CD14-positive monocyte (primary cell): ENCODE measurements around the gene NUMBL. TPM values are rescaled to one million over a fixed set of nuclear protein-coding genes. Genes with fewer than 3 reads are reported as not detected.

ENCODE experiments used
- DNase-seq, 3 donors: peaks; one replicate each; pipeline ENCODE4 v3.0.0-alpha.2; 2011 to 2022
- H2AFZ ChIP-seq: 2 replicates; pipeline ENCODE4 v1.6.0; 2012; ENCODE audit warnings: mild to moderate bottlenecking, low read depth, low read length, inconsistent platforms; ENCODE audit not compliant: insufficient read depth, poor library complexity, severe bottlenecking
- H3K27ac ChIP-seq, 2 donors: 1 replicate in 1 of 2; 2 replicates in 1 of 2; pipeline ENCODE4 v1.5.1; 2012 to 2013; ENCODE audit warnings: low read length in 2 of 2, control low read depth in 1 of 2, inconsistent platforms in 1 of 2, low read depth in 1 of 2, mild to moderate bottlenecking in 1 of 2
- H3K27me3 ChIP-seq, 2 donors: one replicate each; pipeline versions ENCODE4 v1.6.0 to v1.6.1; 2011 to 2013; ENCODE audit warnings: low read length in 2 of 2; ENCODE audit not compliant: control insufficient read depth in 2 of 2, insufficient read depth in 2 of 2
- H3K36me3 ChIP-seq, 2 donors: replicated peaks in 1 of 2; 1 replicate in 1 of 2; 2 replicates in 1 of 2; pipeline versions ENCODE4 v1.5.1 to v1.6.1; 2012 to 2013; ENCODE audit warnings: low read length in 2 of 2, control low read depth in 1 of 2, inconsistent platforms in 1 of 2, mild to moderate bottlenecking in 1 of 2; ENCODE audit not compliant: insufficient read depth in 2 of 2, control insufficient read depth in 1 of 2
- H3K4me1 ChIP-seq, 2 donors: 1 replicate in 1 of 2; 2 replicates in 1 of 2; pipeline versions ENCODE4 v1.5.1 to v1.6.1; 2012 to 2013; ENCODE audit warnings: low read length in 2 of 2, control low read depth in 1 of 2, inconsistent platforms in 1 of 2, mild to moderate bottlenecking in 1 of 2, moderate library complexity in 1 of 2; ENCODE audit not compliant: insufficient read depth in 2 of 2, control insufficient read depth in 1 of 2
- H3K4me2 ChIP-seq: replicated peaks from 2 replicates; pipeline ENCODE3; 2012; ENCODE audit warnings: low read length, moderate library complexity, mild to moderate bottlenecking; ENCODE audit not compliant: poor library complexity, severe bottlenecking; ENCODE audit errors: extremely low read depth
- H3K4me3 ChIP-seq, 3 experiments: fragments of 200-600 bp in 1 of 3; sonication (generic) in 1 of 3; replicated peaks in 1 of 3; 1 replicate in 2 of 3; 2 replicates in 1 of 3; pipeline ENCODE4 v1.5.1; 2011 to 2013; ENCODE audit warnings: low read length in 3 of 3, mild to moderate bottlenecking in 3 of 3, control low read depth in 2 of 3, low read depth in 2 of 3, inconsistent platforms in 1 of 3, moderate library complexity in 1 of 3
- H3K79me2 ChIP-seq: 2 replicates; pipeline ENCODE4 v1.6.0; 2012; ENCODE audit warnings: mild to moderate bottlenecking, control low read depth, inconsistent platforms, low read length, moderate library complexity; ENCODE audit not compliant: insufficient read depth
- H3K9ac ChIP-seq: 2 replicates; pipeline ENCODE4 v1.6.0; 2017; ENCODE audit warnings: low read length, mild to moderate bottlenecking; ENCODE audit not compliant: insufficient read depth, poor library complexity, severe bottlenecking
- H3K9me3 ChIP-seq, 2 donors: replicated peaks in 1 of 2; 1 replicate in 1 of 2; 2 replicates in 1 of 2; pipeline versions ENCODE4 v1.5.1 to v1.6.1; 2012 to 2013; ENCODE audit warnings: low read length in 2 of 2, control low read depth in 1 of 2; ENCODE audit not compliant: control insufficient read depth in 1 of 2, insufficient read depth in 1 of 2
- H4K20me1 ChIP-seq: 2 replicates; pipeline ENCODE4 v1.6.0; 2012; ENCODE audit warnings: mild to moderate bottlenecking, low read length, control low read depth, moderate library complexity; ENCODE audit not compliant: insufficient read depth
- H3K27ac Mint-ChIP-seq, 7 donors: one replicate each; pipeline ENCODE4 v1.8.0; 2020; ENCODE audit warnings: mild to moderate bottlenecking in 7 of 7, mixed read lengths in 7 of 7, moderate library complexity in 6 of 7, inconsistent platforms in 2 of 7
- H3K27me3 Mint-ChIP-seq, 3 donors: one replicate each; pipeline ENCODE4 v1.8.0; 2021 to 2022; ENCODE audit warnings: low read depth in 3 of 3, mild to moderate bottlenecking in 3 of 3, mixed read lengths in 3 of 3, moderate library complexity in 3 of 3, inconsistent platforms in 1 of 3
- H3K36me3 Mint-ChIP-seq, 2 donors: one replicate each; pipeline ENCODE4 v1.8.0; 2020; ENCODE audit warnings: mixed read lengths in 2 of 2, inconsistent platforms in 1 of 2, mild to moderate bottlenecking in 1 of 2
- H3K4me1 Mint-ChIP-seq: one replicate; pipeline ENCODE4 v1.8.0; 2020; ENCODE audit warnings: mild to moderate bottlenecking, mixed read lengths
- H3K4me3 Mint-ChIP-seq, 2 donors: one replicate each; pipeline ENCODE4 v1.8.0; 2020; ENCODE audit warnings: mild to moderate bottlenecking in 2 of 2, mixed read lengths in 2 of 2, moderate library complexity in 1 of 2
- H3K9me3 Mint-ChIP-seq, 7 donors: one replicate each; pipeline ENCODE4 v1.8.0; 2020 to 2022; ENCODE audit warnings: mixed read lengths in 7 of 7, mild to moderate bottlenecking in 6 of 7, moderate library complexity in 6 of 7, inconsistent platforms in 2 of 7
- WGBS: methylation state at CpG from one replicate; pipeline ENCODE4 v1.1.5; 2013; ENCODE audit warnings: missing lambda C conversion rate; ENCODE audit not compliant: insufficient coverage; 5-methylcytosine and 5-hydroxymethylcytosine counted together
- intact Hi-C, 2 donors: fragments of 100-400 bp; cut with micrococcal nuclease; formaldehyde crosslinking; loops; one replicate each; pipeline versions ENCODE4 v1.15.0 to v1.15.1; 2023
- polyA plus RNA-seq, 3 donors: library from polyadenylated mRNA; depleted of rRNA in 1 of 3; unstranded in 2 of 3; stranded (reverse) in 1 of 3; fragments of 300-500 nt in 2 of 3; fragments of >200 nt in 1 of 3; fragmentation: Illumina TruSeq in 2 of 3; gene quantifications; 1 replicate in 2 of 3; 2 replicates in 1 of 3; pipeline ENCODE4 v1.2.3, GENCODE V29; 2012 to 2021
- TF ChIP-seq, protein P1 (sequence below): fragments of 200-600 bp; IDR thresholded peaks from one replicate; pipeline ENCODE4 v1.8.0; 2022; ENCODE audit warnings: antibody characterized with exemption, mild to moderate bottlenecking

The NUMBL gene
- polyA plus RNA-seq, 3 donors, result 0.12 to 7.2 (median 0.45) TPM

DNA sequence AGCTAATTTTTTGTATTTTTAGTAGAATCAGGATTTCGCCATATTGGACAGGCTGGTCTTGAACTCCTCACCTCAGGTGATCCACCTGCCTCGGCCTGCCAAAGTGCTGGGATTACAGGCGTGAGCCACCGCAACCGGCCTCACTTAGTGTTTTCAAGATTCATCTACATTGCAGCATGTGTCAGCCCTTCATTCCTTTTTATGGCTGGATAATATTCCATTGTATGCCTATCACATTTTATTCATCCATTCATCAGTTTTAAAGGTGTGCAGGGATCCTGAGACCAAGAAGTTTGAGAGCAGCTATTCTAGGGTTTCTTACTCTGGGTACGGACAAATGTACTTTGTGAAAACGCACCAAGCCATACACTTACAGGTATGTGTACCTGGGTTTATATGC is 17.2 kb upstream of the NUMBL start:
- Histone ChIP-seq H3K4me1 (no peaks in the 10 kb centered on the region), H3K27me3 (no peaks in the 10 kb centered on the region), H3K27ac (no peak overlapping the region), H3K36me3 (peaks cover 63 to 90% of the 10 kb centered on the region in 2 donors), H3K9me3 (no peaks in the 10 kb centered on the region), H2AFZ (no peak overlapping the region), H3K4me3 (no peak overlapping the region), H4K20me1 (no peaks in the 10 kb centered on the region), H3K9ac (no peak overlapping the region), H3K4me2 (no peak overlapping the region), H3K79me2 (no peaks in the 10 kb centered on the region)
- peaks cover 8% of the 10 kb centered on the region for H3K4me1 Mint-ChIP-seq
- peak overlapping the region in 1 of 7 donors; percentile 40 for H3K27ac Mint-ChIP-seq
- TF ChIP-seq, protein P1, sequence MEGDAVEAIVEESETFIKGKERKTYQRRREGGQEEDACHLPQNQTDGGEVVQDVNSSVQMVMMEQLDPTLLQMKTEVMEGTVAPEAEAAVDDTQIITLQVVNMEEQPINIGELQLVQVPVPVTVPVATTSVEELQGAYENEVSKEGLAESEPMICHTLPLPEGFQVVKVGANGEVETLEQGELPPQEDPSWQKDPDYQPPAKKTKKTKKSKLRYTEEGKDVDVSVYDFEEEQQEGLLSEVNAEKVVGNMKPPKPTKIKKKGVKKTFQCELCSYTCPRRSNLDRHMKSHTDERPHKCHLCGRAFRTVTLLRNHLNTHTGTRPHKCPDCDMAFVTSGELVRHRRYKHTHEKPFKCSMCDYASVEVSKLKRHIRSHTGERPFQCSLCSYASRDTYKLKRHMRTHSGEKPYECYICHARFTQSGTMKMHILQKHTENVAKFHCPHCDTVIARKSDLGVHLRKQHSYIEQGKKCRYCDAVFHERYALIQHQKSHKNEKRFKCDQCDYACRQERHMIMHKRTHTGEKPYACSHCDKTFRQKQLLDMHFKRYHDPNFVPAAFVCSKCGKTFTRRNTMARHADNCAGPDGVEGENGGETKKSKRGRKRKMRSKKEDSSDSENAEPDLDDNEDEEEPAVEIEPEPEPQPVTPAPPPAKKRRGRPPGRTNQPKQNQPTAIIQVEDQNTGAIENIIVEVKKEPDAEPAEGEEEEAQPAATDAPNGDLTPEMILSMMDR, result no peak
- DNase-seq, result no peak
- peaks cover 75 to 97% of the 10 kb centered on the region in 2 donors for H3K36me3 Mint-ChIP-seq
- no CpG with 5 or more reads among the region's 7 CpGs for WGBS
- no peak overlapping the region for H3K4me3 Mint-ChIP-seq
- H3K27me3 Mint-ChIP-seq, result peaks cover 0 to 1% (median 1%) of the 10 kb centered on the region in 3 donors
- intact Hi-C loops, result no loop called here
- H3K9me3 Mint-ChIP-seq, result no peaks in the 10 kb centered on the region

DNA sequence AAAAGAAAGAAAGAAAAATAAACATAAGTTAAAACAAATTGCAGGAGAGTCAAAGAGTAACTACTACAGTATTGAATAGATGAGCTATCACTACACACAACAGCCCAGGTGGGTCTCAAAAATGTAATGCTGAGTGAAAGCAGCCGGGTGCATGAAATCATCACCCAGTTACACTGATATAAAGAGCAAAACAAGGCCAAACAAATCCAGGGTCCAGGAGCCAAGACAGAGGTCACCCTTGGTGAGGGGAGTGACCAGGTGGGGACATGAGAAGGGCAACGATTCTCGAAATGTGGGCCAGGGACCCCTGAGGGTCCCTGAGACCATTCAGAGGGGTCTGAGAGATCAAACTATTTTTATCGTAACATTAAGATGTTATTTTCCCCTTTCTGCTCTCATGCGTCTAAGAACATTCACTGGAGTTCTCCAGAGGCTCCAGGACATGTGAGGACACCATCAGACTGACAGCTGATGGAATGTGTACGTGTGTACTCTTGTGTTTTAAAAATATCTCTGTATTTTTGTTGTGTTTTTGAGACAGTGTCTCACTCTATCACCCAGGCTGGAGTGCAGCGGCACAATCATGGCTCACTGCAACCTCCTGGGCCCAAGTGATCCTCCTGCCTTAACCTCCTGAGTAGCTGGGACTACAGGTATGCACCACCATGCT is 15.6 kb upstream of the NUMBL start:
- WGBS, result 100% methylated on average over 2 of the region's 7 CpGs

More for the DNA sequence above, 15.6 kb upstream of the NUMBL start:
- peaks cover 0 to 1% (median 0%) of the 10 kb centered on the region in 3 donors for H3K27me3 Mint-ChIP-seq
- H3K9me3 ChIP-seq, result no peaks in the 10 kb centered on the region
- H3K4me1 Mint-ChIP-seq, result peaks cover 5% of the 10 kb centered on the region
- intact Hi-C loops, result no loop called here
- no peak overlapping the region for H3K4me3 ChIP-seq
- peaks cover 78 to 95% of the 10 kb centered on the region in 2 donors for H3K36me3 ChIP-seq
- no peak overlapping the region for H3K4me3 Mint-ChIP-seq
- TF ChIP-seq, protein P1, result no peak
- no peak overlapping the region for H3K27ac Mint-ChIP-seq
- no peaks in the 10 kb centered on the region for H3K27me3 ChIP-seq
- H2AFZ ChIP-seq, result no peak overlapping the region
- H3K4me1 ChIP-seq, result no peaks in the 10 kb centered on the region
- H4K20me1 ChIP-seq, result no peaks in the 10 kb centered on the region
- H3K36me3 Mint-ChIP-seq, result peaks cover 81 to 96% of the 10 kb centered on the region in 2 donors
- H3K9me3 Mint-ChIP-seq, result no peaks in the 10 kb centered on the region
- no peak overlapping the region for H3K4me2 ChIP-seq
- DNase-seq, result no peak
- no peak overlapping the region for H3K9ac ChIP-seq
- no peak overlapping the region for H3K27ac ChIP-seq
- H3K79me2 ChIP-seq, result no peaks in the 10 kb centered on the region
